OCI-LY1 (cell line): ENCODE results near the gene TYSND1.
"Not testable (repeated sequence)": the region's sequence is repeated elsewhere in the genome, so short reads cannot be mapped to it uniquely, and the experiment has no call there.

Experiments
- H2AFZ ChIP-seq: fragments of 200-600 bp; sonication (generic), shearing (Covaris generic); 2 replicates; pipeline ENCODE4 v1.6.0; 2014; ENCODE audit warnings: antibody characterized with exemption, mild to moderate bottlenecking, low read length
- H3F3A ChIP-seq: fragments of 200-600 bp; sonication (generic), shearing (Covaris generic); 2 replicates; pipeline ENCODE4 v1.6.0; 2014; ENCODE audit warnings: mild to moderate bottlenecking, antibody characterized with exemption, low read length, moderate library complexity; ENCODE audit not compliant: insufficient read depth
- H3K27ac ChIP-seq: fragments of 200-600 bp; sonication (generic); 2 replicates; pipeline ENCODE4 v1.5.1; 2014; ENCODE audit warnings: low read length, mixed run types, mild to moderate bottlenecking, low read depth; ENCODE audit not compliant: poor library complexity, severe bottlenecking
- H3K27me3 ChIP-seq: fragments of 200-600 bp; sonication (generic); 2 replicates; pipeline ENCODE4 v1.6.0; 2014; ENCODE audit warnings: antibody characterized with exemption, mild to moderate bottlenecking, low read length, moderate library complexity; ENCODE audit not compliant: insufficient read depth
- H3K36me3 ChIP-seq: fragments of 200-600 bp; sonication (generic); 2 replicates; pipeline ENCODE4 v1.6.1; 2014; ENCODE audit warnings: mild to moderate bottlenecking, antibody characterized with exemption, low read length, moderate library complexity, mixed read lengths; ENCODE audit not compliant: insufficient read depth
- H3K4me1 ChIP-seq: fragments of 200-600 bp; sonication (generic); 2 replicates; pipeline ENCODE4 v1.5.1; 2014; ENCODE audit warnings: mild to moderate bottlenecking, low read length, moderate library complexity; ENCODE audit not compliant: insufficient read depth, severe bottlenecking
- H3K4me2 ChIP-seq: fragments of 200-600 bp; sonication (generic), shearing (Covaris generic); 2 replicates; pipeline ENCODE4 v1.6.1; 2014; ENCODE audit warnings: low read length
- H3K4me3 ChIP-seq: fragments of 200-600 bp; sonication (generic); 2 replicates; pipeline ENCODE4 v1.5.1; 2014; ENCODE audit warnings: low read length, low read depth, mild to moderate bottlenecking, mixed read lengths; ENCODE audit not compliant: poor library complexity, severe bottlenecking
- H3K79me2 ChIP-seq: fragments of 200-600 bp; shearing (Covaris generic); 2 replicates; pipeline ENCODE4 v1.6.1; 2016; ENCODE audit warnings: mixed run types, low read length, mixed read lengths; ENCODE audit not compliant: insufficient read depth
- H3K9ac ChIP-seq: fragments of 200-600 bp; sonication (generic), shearing (Covaris generic); 2 replicates; pipeline ENCODE4 v1.6.1; 2014; ENCODE audit warnings: mild to moderate bottlenecking, low read length, mixed read lengths
- H3K9me2 ChIP-seq: fragments of 200-600 bp; sonication (generic), shearing (Covaris generic); 2 replicates; pipeline ENCODE4 v1.6.1; 2014; ENCODE audit warnings: low read depth, mild to moderate bottlenecking, low read length, mixed read lengths
- H3K9me3 ChIP-seq: fragments of 200-600 bp; shearing (Covaris generic); 2 replicates; pipeline ENCODE4 v1.6.1; 2014; ENCODE audit warnings: low read length, mixed read lengths
- H4K20me1 ChIP-seq: fragments of 200-600 bp; sonication (generic), shearing (Covaris generic); 2 replicates; pipeline ENCODE4 v1.6.0; 2016; ENCODE audit warnings: mild to moderate bottlenecking, low read length; ENCODE audit not compliant: insufficient read depth
- EZH2 ChIP-seq: fragments of 200-600 bp; sonication (generic), shearing (Covaris generic); IDR thresholded peaks from 2 replicates; pipeline ENCODE4 v1.8.0; 2017; ENCODE audit warnings: borderline replicate concordance, mixed run types, mild to moderate bottlenecking, antibody characterized with exemption, low read length, moderate library complexity, mixed read lengths
- TF ChIP-seq, protein P1 (sequence below): fragments of 200-600 bp; sonication (generic), shearing (Covaris generic); IDR thresholded peaks from 2 replicates; pipeline ENCODE4 v1.5.1; 2017; ENCODE audit warnings: mild to moderate bottlenecking, antibody characterized with exemption, low read length, moderate library complexity, mixed read lengths

The TYSND1 gene

DNA sequence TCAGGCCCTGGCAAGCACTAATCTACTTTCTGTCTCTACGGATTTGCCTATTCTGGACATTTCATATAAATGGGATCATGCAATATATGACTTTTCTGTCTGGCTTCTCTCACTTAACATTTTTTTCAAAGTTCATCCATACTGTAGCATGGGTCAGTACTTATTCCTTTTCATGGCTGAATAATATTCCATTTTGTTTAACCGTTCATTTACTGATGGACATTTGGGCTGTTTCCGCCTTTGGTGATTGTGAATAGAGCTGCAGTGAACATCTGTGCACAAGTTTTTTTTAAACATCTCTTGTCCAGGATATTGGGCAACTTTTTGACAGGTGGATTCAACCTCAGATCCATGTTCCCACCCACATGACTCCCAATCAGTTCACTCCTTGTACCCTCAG lies 44.8 kb downstream of the TYSND1 start:
- Histone ChIP-seq H3K4me1 (no peaks in the 10 kb centered on the region), H3K36me3 (no peaks in the 10 kb centered on the region; the same call in 1 of the 2 replicates)

DNA sequence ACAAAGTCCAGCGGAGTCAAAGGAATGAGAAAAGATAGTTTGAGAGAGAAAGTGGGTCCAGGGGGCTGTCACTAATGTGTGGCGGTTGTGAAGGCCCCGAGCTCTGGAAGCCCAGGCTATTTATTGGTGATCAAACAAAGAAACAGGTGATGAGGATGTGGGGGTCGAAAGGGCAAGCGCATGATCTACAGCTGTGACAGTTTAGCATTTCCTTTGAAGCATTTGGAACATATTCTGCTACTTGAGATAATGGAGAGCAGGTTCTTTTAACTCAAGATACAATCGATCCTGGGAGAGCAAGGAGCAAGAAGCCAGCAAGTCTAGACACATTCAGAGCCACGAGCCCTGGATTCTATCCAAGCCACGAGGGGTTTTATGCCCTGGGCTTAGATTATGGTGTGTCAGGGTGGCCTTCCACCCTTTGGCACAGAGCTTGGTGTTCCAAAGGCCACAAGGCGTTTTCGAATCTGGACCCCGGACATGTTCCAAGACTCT lies 45.4 kb downstream of the TYSND1 start:
- not testable (repeated sequence) for H3K4me3 ChIP-seq, H3F3A ChIP-seq, H3K27ac ChIP-seq, H4K20me1 ChIP-seq, H3K36me3 ChIP-seq, H3K4me2 ChIP-seq, H3K79me2 ChIP-seq, H3K27me3 ChIP-seq, H3K9ac ChIP-seq, H3K9me2 ChIP-seq, H3K9me3 ChIP-seq, H2AFZ ChIP-seq, H3K4me1 ChIP-seq

More for the DNA sequence above, 44.8 kb downstream of the TYSND1 start:
- H2AFZ ChIP-seq, result no peak overlapping the region
- H3K4me3 ChIP-seq, result no peak overlapping the region
- H3K9me3 ChIP-seq, result no peaks in the 10 kb centered on the region
- H3K27ac ChIP-seq, result no peak overlapping the region
- H4K20me1 ChIP-seq, result no peaks in the 10 kb centered on the region
- H3K27me3 ChIP-seq, result no peaks in the 10 kb centered on the region
- no peak for TF ChIP-seq EZH2
- TF ChIP-seq, protein P1, sequence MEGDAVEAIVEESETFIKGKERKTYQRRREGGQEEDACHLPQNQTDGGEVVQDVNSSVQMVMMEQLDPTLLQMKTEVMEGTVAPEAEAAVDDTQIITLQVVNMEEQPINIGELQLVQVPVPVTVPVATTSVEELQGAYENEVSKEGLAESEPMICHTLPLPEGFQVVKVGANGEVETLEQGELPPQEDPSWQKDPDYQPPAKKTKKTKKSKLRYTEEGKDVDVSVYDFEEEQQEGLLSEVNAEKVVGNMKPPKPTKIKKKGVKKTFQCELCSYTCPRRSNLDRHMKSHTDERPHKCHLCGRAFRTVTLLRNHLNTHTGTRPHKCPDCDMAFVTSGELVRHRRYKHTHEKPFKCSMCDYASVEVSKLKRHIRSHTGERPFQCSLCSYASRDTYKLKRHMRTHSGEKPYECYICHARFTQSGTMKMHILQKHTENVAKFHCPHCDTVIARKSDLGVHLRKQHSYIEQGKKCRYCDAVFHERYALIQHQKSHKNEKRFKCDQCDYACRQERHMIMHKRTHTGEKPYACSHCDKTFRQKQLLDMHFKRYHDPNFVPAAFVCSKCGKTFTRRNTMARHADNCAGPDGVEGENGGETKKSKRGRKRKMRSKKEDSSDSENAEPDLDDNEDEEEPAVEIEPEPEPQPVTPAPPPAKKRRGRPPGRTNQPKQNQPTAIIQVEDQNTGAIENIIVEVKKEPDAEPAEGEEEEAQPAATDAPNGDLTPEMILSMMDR, result no peak
- H3K4me2 ChIP-seq, result no peak overlapping the region
- no peaks in the 10 kb centered on the region for H3K9me2 ChIP-seq
- H3F3A ChIP-seq, result no peaks in the 10 kb centered on the region
- no peak overlapping the region for H3K9ac ChIP-seq
- H3K79me2 ChIP-seq, result no peaks in the 10 kb centered on the region

DNA sequence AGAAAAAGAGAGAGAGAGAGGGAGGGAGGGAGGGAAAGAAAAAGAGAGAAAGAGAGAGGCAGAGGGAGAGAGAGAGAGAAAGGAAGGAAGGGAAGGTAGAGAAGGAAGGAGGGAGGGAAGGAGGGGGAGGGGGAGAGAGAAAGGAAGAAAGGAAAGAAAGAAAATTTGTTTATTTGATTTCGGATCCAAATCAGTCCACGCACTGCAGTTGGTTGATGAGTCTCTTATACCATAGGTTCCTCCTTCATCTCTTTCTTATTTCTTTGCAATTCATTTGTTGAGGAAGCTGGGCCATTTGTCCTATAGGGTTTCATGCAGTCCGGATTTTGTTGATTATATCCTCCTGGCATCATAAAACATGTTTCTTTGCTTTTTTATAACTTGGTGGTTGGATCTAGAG lies 48.2 kb downstream of the TYSND1 start:
- Histone ChIP-seq H3K9ac (no peak overlapping the region), H3K4me2 (no peak overlapping the region), H3K27ac (no peak overlapping the region), H3K27me3 (no peaks in the 10 kb centered on the region), H3K9me3 (no peaks in the 10 kb centered on the region), H3K36me3 (no peaks in the 10 kb centered on the region; the same call in 1 of the 2 replicates), H3K4me1 (no peaks in the 10 kb centered on the region), H3K79me2 (no peaks in the 10 kb centered on the region), H3F3A (no peaks in the 10 kb centered on the region), H3K4me3 (no peak overlapping the region), H4K20me1 (no peaks in the 10 kb centered on the region), H3K9me2 (no peaks in the 10 kb centered on the region), H2AFZ (no peak overlapping the region)
- TF ChIP-seq, protein P1, result no peak
- TF ChIP-seq EZH2, result no peak

DNA sequence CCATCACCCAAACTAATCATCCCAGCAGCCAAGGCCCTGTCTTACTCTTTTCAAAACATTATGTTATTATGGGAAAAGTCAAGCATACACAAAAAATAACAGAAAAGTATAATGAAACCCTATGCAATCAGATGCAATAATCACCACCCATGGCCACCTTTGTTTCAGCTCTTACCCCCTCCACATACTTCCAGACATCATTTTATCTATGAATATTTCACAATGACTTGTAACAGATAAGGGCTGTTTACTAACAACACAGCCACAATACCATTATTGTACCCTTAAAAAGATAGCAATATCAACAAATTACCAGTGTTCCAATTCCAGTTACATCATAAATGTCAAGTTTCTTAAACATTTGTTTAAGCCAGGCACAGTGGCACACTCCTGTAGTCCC lies 49.0 kb downstream of the TYSND1 start:
- H2AFZ ChIP-seq, result no peak overlapping the region
- no peak for TF ChIP-seq EZH2
- TF ChIP-seq, protein P1, result no peak
- H3K9me2 ChIP-seq, result no peaks in the 10 kb centered on the region
- H3K9ac ChIP-seq, result no peak overlapping the region
- H3K4me3 ChIP-seq, result no peak overlapping the region
- no peaks in the 10 kb centered on the region for H3K4me1 ChIP-seq
- H3K4me2 ChIP-seq, result no peak overlapping the region
- no peaks in the 10 kb centered on the region for H3K27me3 ChIP-seq
- no peaks in the 10 kb centered on the region for H4K20me1 ChIP-seq
- H3K36me3 ChIP-seq, result no peaks in the 10 kb centered on the region; the same call in 1 of the 2 replicates
- no peaks in the 10 kb centered on the region for H3K9me3 ChIP-seq
- no peak overlapping the region for H3K27ac ChIP-seq
- no peaks in the 10 kb centered on the region for H3K79me2 ChIP-seq
- no peaks in the 10 kb centered on the region for H3F3A ChIP-seq
